GM18519 (cell line): ENCODE measurements around the gene MAN1A1.
"Not testable (repeated sequence)": the region's sequence is repeated elsewhere in the genome, so short reads cannot be mapped to it uniquely, and the experiment has no call there.

ENCODE experiments used
- ATAC-seq: cut with Tn5 transposase; IDR thresholded peaks from one replicate; pipeline ENCODE4 v1.9.1; 2021; ENCODE audit warnings: mild to moderate bottlenecking, moderate library complexity; ENCODE audit not compliant: unreplicated experiment, low FRiP score

The MAN1A1 gene

GRCh38 chr6:119308991-119309657, 40.4 kb downstream of the MAN1A1 start:
- no peak for ATAC-seq

- ATAC-seq, result no peak
Observed at GRCh38 chr6:119308048-119308570, 41.5 kb downstream of the MAN1A1 start.

DNA sequence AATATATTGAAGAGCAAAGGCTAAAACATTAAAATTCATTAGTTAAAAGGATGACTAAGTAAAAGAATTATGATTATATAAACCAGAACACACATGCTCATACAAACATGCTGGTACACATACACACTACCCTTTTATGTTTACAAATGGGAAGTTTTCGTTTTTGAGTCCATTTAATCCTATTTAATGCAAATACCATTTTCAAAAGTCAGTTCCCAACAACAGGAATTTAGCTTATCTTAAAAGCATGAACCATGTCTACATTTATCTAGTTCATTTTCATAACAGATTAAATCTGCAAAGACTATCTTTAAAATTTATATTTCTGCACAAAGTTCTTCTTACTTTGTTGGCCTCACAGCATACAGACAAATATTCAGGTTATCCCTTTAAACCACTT, 42.5 kb downstream of the MAN1A1 start:
- ATAC-seq, result no peak

GRCh38 chr6:119306396-119306968, 43.1 kb downstream of the MAN1A1 start:
- no peak for ATAC-seq

- ATAC-seq, result no peak
Observed at GRCh38 chr6:119303164-119303887, 46.2 kb downstream of the MAN1A1 start.

DNA sequence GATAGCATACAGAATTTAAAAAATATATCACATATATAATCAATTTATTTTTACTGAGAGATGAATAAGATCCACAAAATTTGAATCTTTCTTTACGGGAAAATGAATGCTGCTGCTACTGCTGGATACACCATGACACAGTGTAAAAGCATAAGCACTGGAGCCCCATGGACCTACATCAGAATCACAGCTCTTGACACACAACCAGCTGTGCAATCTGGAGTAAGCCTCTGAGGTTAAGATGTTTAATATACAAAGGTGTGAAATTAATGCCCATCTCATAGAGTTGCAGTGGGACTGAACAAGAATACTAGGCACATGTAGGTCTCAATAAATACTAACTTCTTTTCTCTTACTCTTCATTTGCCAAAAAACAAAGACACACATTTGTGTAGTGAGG, 48.1 kb downstream of the MAN1A1 start:
- ATAC-seq, result no peak

DNA sequence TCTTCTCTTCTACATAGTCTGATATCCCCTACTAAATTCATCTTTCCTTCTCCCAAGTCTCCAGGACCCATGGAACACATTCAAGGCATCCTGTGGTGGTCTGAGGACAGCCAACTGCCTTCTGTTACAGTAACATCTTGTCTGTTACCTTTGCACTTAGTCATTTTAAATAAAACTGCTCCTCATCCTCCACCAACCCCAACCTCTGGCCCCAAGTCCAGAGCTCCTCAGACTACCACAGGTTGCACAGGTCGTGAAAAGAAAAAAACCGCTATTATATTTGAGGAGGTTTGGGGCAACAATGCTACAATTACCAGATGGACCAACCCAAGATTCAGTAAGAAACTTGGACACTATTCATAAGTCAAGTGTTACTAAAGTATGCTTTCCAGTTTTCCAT, 49.9 kb downstream of the MAN1A1 start:
- ATAC-seq, result no peak

DNA sequence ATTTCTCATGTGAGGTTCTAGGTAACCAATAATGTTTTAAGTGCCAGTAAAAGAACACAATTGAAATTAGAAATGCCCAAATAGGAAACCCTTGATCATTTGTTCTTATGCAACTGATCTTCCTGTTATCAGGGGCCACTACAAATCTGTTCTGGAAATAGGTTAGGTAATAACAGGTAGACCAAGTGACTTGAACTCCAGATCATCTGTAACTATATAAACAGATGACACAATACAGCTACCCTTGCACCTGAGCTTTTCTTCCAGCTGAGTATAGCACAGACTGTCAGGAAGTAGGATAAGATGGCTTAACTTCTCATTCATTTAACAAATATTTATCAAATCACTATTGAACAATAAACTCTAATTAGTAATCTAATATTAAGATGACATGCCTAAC, 52.5 kb downstream of the MAN1A1 start:
- ATAC-seq, result no peak

GRCh38 chr6:119296036-119297035, 53.2 kb downstream of the MAN1A1 start:
- ATAC-seq, result no peak

DNA sequence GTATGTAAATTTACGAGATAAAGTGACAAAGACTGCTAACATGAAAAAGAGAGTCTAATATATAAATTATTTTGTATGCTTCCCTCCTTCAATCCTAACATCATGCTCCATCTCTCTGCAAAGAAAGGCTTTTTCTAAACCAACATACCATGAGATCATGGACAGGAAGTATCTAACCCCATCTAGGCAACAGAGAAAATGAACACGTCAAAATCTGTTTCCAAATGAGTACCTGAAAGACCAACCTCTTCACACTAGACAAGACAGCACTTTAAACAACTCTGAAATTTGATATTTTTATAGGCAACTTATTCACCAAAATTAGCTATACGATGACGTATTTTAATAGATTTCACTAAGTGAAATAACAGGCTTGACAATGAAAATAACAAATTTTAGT, 54.6 kb downstream of the MAN1A1 start:
- ATAC-seq, result peak; percentile 89

DNA sequence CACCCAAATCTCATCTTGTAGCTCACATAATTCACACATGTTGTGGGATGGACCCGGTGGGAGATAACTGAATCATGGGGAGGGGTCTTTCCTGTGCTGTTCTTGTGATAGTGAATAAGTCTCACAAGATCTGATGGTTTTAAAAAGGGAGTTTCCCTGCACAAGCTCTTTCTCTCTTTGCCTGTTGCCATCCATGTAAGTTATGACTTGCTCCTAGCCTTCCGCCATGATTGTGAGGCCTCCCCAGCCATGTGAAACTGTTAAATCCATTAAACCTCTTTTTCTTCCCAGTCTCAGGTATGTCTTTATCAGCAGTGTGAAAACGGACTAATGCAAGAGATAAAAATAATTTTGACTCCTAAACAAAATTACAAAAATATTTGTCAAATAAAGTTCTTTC, 58.5 kb downstream of the MAN1A1 start:
- ATAC-seq, result not testable (repeated sequence)

DNA sequence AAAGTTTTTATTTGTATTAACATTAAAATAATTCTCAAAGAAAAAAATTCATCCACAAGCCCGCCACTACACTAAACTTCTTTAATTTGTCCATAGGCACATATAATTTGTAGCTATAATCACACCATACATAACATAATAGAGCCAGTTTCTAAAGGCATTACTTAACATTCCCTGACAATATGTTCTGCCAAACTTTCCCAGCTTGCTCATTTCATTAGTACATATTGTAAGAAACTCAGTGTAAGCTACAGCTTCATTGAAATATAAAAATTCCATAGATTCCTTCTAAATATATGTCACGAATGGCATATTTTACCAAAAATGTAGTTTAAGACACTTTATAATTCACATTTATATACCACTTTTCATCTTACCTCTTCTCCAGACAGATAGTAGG, 59.3 kb downstream of the MAN1A1 start:
- no peak for ATAC-seq

- no peak for ATAC-seq
Observed at GRCh38 chr6:119289651-119290050, 59.9 kb downstream of the MAN1A1 start.

DNA sequence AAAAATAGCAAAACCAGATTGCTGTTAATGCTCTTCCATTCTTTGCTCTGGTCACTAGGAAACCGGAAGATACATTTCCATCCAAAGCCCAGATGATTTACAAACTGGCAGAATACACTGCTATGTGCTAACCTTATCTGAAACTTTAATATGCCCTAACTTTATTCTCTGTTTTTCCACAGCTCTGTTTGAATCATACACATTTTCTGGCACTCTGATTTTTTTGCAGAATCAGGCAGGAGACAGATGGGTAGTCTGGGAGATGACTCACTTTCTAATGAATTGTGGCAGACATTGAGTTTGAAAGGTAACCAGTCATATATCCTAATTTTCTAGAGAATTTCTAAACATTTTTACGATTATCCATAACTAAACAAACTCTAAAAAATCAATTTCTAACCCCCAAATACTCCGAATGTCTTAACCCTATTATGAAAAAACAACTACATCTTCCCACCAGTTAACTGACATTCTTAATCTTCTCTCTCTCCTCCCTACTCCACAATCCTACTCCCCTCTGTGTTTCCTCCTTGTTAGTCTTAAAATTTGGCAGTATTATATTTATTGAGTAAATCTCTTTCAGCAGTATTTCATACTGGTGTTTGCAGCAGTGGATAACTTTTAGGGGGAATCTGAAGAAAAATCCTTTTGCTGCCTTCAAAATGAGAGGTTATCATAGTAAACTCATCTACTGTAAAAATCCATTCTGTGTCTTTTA, 63.5 kb downstream of the MAN1A1 start:
- no peak for ATAC-seq

DNA sequence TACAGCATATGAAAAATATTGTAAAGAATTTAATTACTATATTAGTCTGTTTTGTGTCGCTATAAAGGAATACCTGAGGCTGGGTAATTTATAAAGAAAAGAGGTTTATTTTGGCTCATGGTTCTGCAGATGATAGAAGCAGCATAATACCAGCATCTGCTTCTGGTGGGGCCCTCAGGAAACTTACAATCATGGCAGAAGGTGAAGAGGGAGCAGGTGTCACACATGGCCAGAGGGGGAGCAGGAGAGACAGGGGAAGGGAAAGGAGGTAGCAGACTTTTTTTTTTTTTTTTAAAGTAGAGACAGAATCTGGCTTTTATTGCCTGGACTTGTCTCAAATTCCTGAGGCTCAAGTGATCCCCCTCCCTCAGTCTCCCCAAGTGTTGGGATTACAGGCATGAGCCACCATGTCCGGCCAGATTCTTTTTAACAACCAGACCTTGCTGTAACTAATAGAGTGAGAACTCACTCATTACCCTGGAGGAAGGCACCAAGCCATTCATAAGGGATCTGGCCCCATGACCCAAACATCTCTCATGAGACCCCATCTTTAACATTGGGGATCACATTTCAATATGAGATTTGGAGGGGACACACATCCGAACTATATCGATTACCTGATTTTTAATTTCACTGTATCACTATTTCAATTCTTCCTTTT, 64.6 kb downstream of the MAN1A1 start:
- no peak for ATAC-seq

- no peak for ATAC-seq
Observed at GRCh38 chr6:119283979-119284545, 65.5 kb downstream of the MAN1A1 start.

DNA sequence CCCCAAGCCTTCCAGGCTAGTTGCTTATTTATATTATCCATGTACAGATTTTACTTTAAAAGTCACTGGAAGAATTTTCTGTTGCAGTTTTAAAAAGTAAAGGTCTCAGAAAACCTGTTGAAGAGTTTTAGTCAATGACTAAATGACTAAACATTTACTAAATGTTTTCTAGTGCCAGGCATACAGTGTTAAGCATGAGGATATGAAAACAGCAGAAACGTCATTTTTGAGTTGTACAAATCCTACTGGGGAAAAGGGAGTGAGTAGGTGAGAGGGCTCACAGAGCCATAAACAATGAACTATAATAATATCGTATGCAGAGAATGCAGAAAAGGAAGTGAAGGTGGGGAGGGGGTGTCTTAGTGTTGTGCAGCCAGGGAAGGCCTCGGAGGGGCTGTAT, 66.3 kb downstream of the MAN1A1 start:
- no peak for ATAC-seq

DNA sequence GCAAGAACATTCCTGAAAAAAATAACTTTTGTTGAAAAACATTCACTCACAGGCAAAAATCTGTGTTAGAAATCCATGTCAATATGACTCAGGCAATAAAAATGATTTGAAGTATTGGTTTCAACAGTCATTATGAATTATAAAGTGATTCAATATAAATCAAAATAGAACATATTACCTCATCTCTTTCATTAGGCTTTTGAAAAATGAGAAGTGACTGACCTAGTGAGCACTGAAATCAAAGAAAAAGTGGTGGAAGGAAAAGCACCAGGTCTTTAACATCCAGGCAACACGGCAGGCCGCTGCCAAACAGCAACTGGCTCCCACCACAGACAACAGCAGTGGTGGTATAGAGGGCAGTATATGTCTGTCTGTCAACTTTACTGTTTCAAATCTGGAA, 68.9 kb downstream of the MAN1A1 start:
- ATAC-seq, result no peak

- ATAC-seq, result no peak
Observed at GRCh38 chr6:119280080-119280479, 69.5 kb downstream of the MAN1A1 start.
